NCI-H2227 (cell line): ENCODE results near the gene SPP2.

Experiments
- DNase-seq: peaks from one replicate; lab custom pipeline; 2025; ENCODE audit not compliant: unreplicated experiment; lab: John Stamatoyannopoulos, UW

SPP2 gene

GRCh38 chr2:234091432-234091879 is 41.0 kb downstream of the SPP2 start:
- DNase-seq: peak; percentile 55

- no peak for DNase-seq
These were observed 41.4 kb downstream of the SPP2 start for GRCh38 chr2:234091883-234092282.

DNA sequence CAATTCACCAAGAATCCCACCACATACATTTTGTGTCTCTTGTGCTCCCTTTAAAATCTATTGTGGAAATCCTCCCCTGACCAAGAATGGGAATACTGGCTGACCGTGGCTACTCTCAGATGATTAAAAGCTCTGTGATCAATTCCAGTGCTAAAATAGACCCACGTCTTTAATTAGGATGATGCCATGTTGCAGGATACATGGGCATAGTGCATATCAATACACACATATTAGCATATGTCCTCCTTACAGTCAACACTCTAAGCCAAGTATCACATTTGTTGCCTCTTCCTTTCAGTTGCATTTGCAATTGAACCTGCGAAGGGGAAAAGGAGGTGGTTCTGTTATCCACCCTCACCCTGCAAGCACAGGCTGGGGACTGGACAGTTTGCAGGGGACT is 41.8 kb downstream of the SPP2 start:
- DNase-seq: no peak

GRCh38 chr2:234095301-234095700 is 44.8 kb downstream of the SPP2 start:
- peak; percentile 58 for DNase-seq

GRCh38 chr2:234096164-234096563 is 45.7 kb downstream of the SPP2 start:
- no peak for DNase-seq

DNA sequence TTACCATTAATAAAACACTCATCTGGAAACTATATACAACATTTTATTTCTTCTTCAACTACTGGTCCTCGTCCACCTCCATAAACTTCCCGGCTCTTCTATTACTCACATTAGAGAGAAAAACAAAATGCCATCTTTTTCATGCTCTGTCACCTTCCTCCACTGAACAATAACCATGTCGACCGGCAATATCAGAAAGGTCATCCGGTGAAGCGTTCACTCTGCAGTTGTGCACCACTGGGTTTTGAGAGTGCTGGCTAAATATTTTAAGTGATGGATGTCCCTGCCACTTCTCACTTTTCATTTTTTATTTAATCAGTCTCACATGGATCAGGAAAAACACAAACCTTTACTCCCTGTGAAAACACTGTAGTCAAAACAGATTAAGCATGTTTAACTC is 48.2 kb downstream of the SPP2 start:
- DNase-seq: no peak

DNA sequence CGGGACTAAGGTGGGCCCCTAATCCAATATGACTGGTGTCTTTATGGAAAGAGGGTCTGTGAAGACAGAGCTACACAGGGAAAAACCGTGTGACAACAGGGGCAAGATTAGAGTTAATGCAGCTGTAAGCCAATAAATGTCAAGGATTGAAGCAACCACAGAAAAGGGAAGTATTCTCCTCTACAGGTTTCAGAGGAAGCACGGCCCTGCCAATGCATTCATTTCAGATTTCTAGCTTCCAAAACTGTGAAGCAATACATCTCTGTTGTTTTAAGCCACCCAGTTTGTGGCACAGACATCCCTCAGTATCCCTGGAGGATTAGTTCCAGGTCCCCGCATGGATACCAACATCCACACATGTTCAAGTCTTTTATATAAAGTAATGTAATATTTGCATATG is 48.8 kb downstream of the SPP2 start:
- no peak for DNase-seq

- no peak for DNase-seq
These were observed 50.2 kb downstream of the SPP2 start for GRCh38 chr2:234100686-234101085.

DNA sequence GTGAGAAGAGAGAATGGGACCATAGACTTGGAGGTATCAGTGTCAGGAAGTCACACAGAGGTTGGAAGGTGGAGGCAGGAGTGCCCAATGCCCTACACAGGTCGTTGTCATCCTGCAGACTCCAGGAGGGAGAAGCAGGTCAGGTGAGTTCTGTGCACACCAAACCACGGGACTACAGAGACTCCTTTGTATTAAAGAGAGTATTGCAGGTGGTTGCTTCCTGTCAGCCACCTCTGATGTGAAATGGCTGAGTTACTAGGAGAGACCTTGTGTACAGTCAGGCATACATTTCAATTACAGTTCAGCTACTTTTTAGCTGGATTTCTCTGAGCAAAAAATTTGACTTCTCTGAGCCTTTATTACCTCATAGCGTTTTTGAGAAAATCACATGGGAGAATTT is 51.6 kb downstream of the SPP2 start:
- no peak for DNase-seq

DNA sequence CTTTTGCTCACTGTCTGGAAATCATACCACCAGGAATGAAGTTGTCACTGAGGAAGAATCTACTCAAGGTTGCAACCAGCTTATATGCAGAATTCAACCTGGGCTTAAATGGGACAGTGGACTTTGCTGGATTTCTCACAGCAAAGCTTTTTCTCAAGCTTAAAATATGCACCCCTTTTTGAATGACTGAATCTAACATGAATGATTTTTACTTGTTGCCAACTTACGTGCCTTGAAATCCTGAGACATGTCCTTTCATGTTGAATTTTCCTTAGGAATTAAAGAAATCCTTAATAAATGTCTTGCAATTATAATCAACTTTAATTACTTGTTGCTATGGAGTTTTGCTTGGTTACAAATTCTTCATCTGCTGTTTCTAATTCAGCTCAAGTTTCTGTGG is 57.4 kb downstream of the SPP2 start:
- no peak for DNase-seq

GRCh38 chr2:234109321-234109720 is 58.8 kb downstream of the SPP2 start:
- DNase-seq: no peak

GRCh38 chr2:234110219-234110618 is 59.7 kb downstream of the SPP2 start:
- DNase-seq: no peak

DNA sequence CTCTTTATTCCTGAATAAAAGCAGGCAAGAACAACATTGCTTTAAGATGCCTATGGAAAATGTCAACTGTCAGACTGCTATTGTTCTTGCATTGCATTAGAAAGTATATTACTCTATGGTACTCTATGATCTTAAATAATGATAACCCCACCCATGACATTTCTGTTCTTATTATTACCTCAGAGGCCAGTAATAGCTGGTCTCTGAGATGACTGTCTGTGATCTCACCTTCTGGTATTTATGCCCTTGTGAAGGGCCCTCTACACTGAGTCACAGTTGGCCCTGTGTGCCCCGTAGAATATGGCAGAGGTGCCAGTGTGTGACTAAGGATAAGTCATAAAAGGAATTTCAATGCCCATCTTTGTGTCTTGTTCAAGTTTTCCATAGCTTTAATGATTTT is 61.0 kb downstream of the SPP2 start:
- no peak for DNase-seq

GRCh38 chr2:234116010-234116409 is 65.5 kb downstream of the SPP2 start:
- DNase-seq: no peak

- DNase-seq: no peak
These were observed 71.5 kb downstream of the SPP2 start for GRCh38 chr2:234121999-234122398.

GRCh38 chr2:234125451-234126145 is 75.1 kb downstream of the SPP2 start:
- no peak for DNase-seq

DNA sequence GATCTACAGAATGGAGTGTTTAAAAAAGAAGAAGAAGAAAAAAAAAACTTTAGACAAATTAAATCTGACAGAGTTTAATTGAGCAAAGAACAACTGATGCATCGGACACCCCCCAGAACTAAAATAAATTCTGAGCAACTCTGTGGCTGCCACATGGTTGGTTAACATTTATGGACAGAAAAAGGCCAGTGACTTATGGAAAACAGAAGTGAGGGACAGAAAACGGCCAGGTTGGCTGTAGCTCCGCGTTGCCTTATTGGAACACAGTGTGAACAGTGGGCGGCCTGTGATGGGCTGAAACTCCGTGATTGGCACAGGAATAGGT is 75.6 kb downstream of the SPP2 start:
- DNase-seq: no peak
